ENCODE measurements around the gene MED14.

DNA sequence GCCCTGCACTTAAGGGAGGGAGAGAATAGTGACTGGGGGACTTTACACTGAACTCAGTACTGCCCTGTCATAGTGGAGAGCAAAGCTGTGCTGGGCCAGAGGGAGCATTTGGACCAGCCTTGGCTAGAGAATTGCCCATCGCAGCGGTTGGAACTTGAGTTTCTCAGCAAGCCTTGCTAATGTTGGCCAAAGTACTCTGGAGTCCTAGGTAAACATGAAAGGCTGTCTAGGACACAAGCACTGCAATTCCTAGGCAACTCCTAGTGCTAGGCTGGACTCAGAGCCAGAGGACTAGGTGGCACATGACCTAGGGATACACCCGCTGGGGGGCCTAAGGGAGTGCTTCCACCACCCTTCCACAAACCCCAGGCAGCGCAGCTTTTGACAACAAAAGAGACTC lies 15.0 kb downstream of the MED14 start:
- TF ChIP-seq, protein P1, sequence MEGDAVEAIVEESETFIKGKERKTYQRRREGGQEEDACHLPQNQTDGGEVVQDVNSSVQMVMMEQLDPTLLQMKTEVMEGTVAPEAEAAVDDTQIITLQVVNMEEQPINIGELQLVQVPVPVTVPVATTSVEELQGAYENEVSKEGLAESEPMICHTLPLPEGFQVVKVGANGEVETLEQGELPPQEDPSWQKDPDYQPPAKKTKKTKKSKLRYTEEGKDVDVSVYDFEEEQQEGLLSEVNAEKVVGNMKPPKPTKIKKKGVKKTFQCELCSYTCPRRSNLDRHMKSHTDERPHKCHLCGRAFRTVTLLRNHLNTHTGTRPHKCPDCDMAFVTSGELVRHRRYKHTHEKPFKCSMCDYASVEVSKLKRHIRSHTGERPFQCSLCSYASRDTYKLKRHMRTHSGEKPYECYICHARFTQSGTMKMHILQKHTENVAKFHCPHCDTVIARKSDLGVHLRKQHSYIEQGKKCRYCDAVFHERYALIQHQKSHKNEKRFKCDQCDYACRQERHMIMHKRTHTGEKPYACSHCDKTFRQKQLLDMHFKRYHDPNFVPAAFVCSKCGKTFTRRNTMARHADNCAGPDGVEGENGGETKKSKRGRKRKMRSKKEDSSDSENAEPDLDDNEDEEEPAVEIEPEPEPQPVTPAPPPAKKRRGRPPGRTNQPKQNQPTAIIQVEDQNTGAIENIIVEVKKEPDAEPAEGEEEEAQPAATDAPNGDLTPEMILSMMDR (IDR thresholded peaks at IDR 0.05; ENCODE audit: low read depth, low read length), result no peak
- TF ChIP-seq EZH2phosphoT487 (IDR thresholded peaks at IDR 0.05; ENCODE audit: low read depth), result no peak

Data from OCI-LY3 (cell line).